Renal cortical epithelial cell (primary cell): ENCODE results near the gene BCL2L13. TPM values are rescaled to one million over a fixed set of nuclear protein-coding genes. Genes with fewer than 3 reads are reported as not detected.
"Not testable (repeated sequence)": the region's sequence is repeated elsewhere in the genome, so short reads cannot be mapped to it uniquely, and the experiment has no call there.

Experiments used
- DNase-seq: peaks from one replicate; pipeline ENCODE4 v3.0.0-alpha.2; 2011; ENCODE audit warnings: low read depth
- total RNA-seq: library from RNA; depleted of rRNA; stranded (reverse); fragments of >200 nt; gene quantifications from 2 replicates; pipeline ENCODE4 v1.2.3, GENCODE V29; 2014

BCL2L13 gene
- total RNA-seq, 1 donor from 2014 or later = 90.3 TPM

GRCh38 chr22:17761138-17761488 lies 122.6 kb downstream of the BCL2L13 start:
- peak; percentile 47 for DNase-seq

GRCh38 chr22:17763442-17763841 lies 124.9 kb downstream of the BCL2L13 start:
- not testable (repeated sequence) for DNase-seq

- peak; percentile 51 for DNase-seq
Observed at GRCh38 chr22:17764036-17764435, 125.5 kb downstream of the BCL2L13 start.

GRCh38 chr22:17764852-17765251 lies 126.3 kb downstream of the BCL2L13 start:
- not testable (repeated sequence) for DNase-seq

GRCh38 chr22:17767233-17768065 lies 128.9 kb downstream of the BCL2L13 start:
- no peak for DNase-seq

- no peak for DNase-seq
Observed at GRCh38 chr22:17769013-17769715, 130.6 kb downstream of the BCL2L13 start.

- DNase-seq = no peak
Observed at GRCh38 chr22:17769716-17770082, 131.1 kb downstream of the BCL2L13 start.

- no peak for DNase-seq
Observed at GRCh38 chr22:17770180-17771077, 131.9 kb downstream of the BCL2L13 start.

GRCh38 chr22:17772249-17772957 lies 133.8 kb downstream of the BCL2L13 start:
- DNase-seq = no peak

- DNase-seq = no peak
Observed at GRCh38 chr22:17772958-17773605, 134.5 kb downstream of the BCL2L13 start.

- no peak for DNase-seq
Observed at GRCh38 chr22:17773606-17774205, 135.1 kb downstream of the BCL2L13 start.

- DNase-seq = no peak
Observed at GRCh38 chr22:17774206-17774925, 135.8 kb downstream of the BCL2L13 start, which contains the start of gene BID. BID (minus strand) TSS chr22:17774469; CDS start chr22:17750116, 24,353 bp downstream.

GRCh38 chr22:17774926-17775685 lies 136.5 kb downstream of the BCL2L13 start:
- DNase-seq = no peak

- no peak for DNase-seq
Observed at GRCh38 chr22:17775781-17776465, 137.4 kb downstream of the BCL2L13 start.

- DNase-seq = no peak
Observed at GRCh38 chr22:17777005-17777716, 138.6 kb downstream of the BCL2L13 start.

GRCh38 chr22:17777717-17778044 lies 139.1 kb downstream of the BCL2L13 start:
- DNase-seq = no peak

GRCh38 chr22:17778412-17778976 lies 139.9 kb downstream of the BCL2L13 start:
- DNase-seq = no peak
